ENCODE measurements around the gene FMOD. TPM values are rescaled to one million over a fixed set of nuclear protein-coding genes. Genes with fewer than 3 reads are reported as not detected.
A peak's percentile ranks its signal among the peaks of the same experiment; 100 is the strongest.

The FMOD gene
- total RNA-seq, 3 donors from 2014 or later (not counting 1 experiment from before 2014, with no cell fraction given) = not detected

DNA sequence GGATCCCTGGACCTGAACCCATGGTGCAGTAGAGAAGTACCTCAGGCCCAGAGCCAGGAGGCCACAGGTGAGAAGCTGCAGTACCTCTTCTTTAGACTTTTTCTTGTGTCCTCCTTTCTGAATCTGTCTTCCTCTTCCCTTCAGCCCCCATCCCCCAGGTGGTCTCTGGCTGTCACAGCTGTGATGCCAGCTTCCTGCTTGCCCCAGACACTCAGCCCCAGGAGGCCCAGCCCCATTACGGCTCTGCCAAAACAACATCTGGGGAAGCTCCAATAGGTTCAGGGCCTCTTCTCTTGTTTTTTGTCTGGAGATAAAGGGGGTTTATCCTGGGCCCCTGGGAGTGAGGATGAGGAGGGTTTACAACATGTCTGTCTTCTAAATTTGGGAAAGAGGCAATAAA, 55.1 kb downstream of the FMOD start:
- 82% methylated on average over 1 of the region's 1 CpG for WGBS (ENCODE audit: insufficient coverage)
- Histone ChIP-seq H3K27ac (ENCODE audit: low read length) (peak overlapping the region; percentile 45), H3K36me3 (ENCODE audit: control insufficient read depth, insufficient read depth, low read length) (no peaks in the 10 kb centered on the region), H3K9me3 (ENCODE audit: control insufficient read depth, insufficient read depth, low read length) (no peaks in the 10 kb centered on the region), H3K27me3 (ENCODE audit: control insufficient read depth, insufficient read depth, low read length) (no peaks in the 10 kb centered on the region), H3K4me3 (ENCODE audit: low read length) (no peak overlapping the region), H3K4me1 (ENCODE audit: control insufficient read depth, insufficient read depth, low read length) (peaks cover 37% of the 10 kb centered on the region)
- H3K27ac Mint-ChIP-seq = peak overlapping the region; percentile 45 to 76
- no peak for TF ChIP-seq CTCF (IDR thresholded peaks at IDR 0.05)
- ATAC-seq (no peak), DNase-seq (peak in 1 of 2 donors; percentile 39)
- no peaks in the 10 kb centered on the region for H3K9me3 Mint-ChIP-seq
- H3K36me3 Mint-ChIP-seq = no peaks in the 10 kb centered on the region
- no peak overlapping the region for H3K4me3 Mint-ChIP-seq
- intact Hi-C loops (cut with micrococcal nuclease) = no loop called here
- H3K27me3 Mint-ChIP-seq (ENCODE audit: low read depth in 2 of 2) = no peaks in the 10 kb centered on the region
- peaks cover 35 to 68% of the 10 kb centered on the region in 2 donors for H3K4me1 Mint-ChIP-seq

- Histone ChIP-seq H3K4me1 (ENCODE audit: control insufficient read depth, insufficient read depth, low read length) (peaks cover 66% of the 10 kb centered on the region), H3K27me3 (ENCODE audit: control insufficient read depth, insufficient read depth, low read length) (no peaks in the 10 kb centered on the region), H3K36me3 (ENCODE audit: control insufficient read depth, insufficient read depth, low read length) (no peaks in the 10 kb centered on the region), H3K4me3 (ENCODE audit: low read length) (no peak overlapping the region), H3K9me3 (ENCODE audit: control insufficient read depth, insufficient read depth, low read length) (no peaks in the 10 kb centered on the region), H3K27ac (ENCODE audit: low read length) (peak overlapping the region; percentile 98)
- intact Hi-C loops (cut with micrococcal nuclease) = no loop called here
- ATAC-seq = no peak
- Mint-ChIP-seq H3K4me3 (peak overlapping the region; percentile 81), H3K36me3 (no peaks in the 10 kb centered on the region), H3K9me3 (no peaks in the 10 kb centered on the region), H3K4me1 (peaks cover 67 to 75% of the 10 kb centered on the region in 2 donors), H3K27ac (peak overlapping the region; percentile 99), H3K27me3 (ENCODE audit: low read depth in 2 of 2) (no peaks in the 10 kb centered on the region)
- DNase-seq = peak in 1 of 2 donors; percentile 40
- 89% methylated on average over 17 of the region's 17 CpGs for WGBS (ENCODE audit: insufficient coverage)
- TF ChIP-seq CTCF (IDR thresholded peaks at IDR 0.05) = no peak
Measured at GRCh38 chr1:203291201-203292096, 59.5 kb downstream of the FMOD start.

Other genes with a start within 250 kb of the FMOD start
- not detected for gene ADORA1, start 223.4 kb downstream of the FMOD start, total RNA-seq
- gene MYBPH, start 175.3 kb downstream of the FMOD start, total RNA-seq = not detected
- 1 to 10 TPM in 1 of 3 donors, not detected in 2; 1.0 TPM for gene CHI3L1, start 164.4 kb downstream of the FMOD start, total RNA-seq
- 1 to 10 TPM in 1 of 3 donors, under 1 TPM in 1, not detected in 1; 0.07 to 2.2 TPM for gene CHIT1, start 121.4 kb downstream of the FMOD start, total RNA-seq
- 1,000 to 10,000 TPM in 1 of 3 donors, 100 to 1,000 TPM in 2; 499 to 1,024 (median 851) TPM for gene BTG2, start 45.6 kb downstream of the FMOD start, total RNA-seq
- gene PRELP, start 124.7 kb upstream of the FMOD start, total RNA-seq = not detected
- gene OPTC, start 143.0 kb upstream of the FMOD start, total RNA-seq = not detected